ENCODE measurements around the gene ROBO1.

DNA sequence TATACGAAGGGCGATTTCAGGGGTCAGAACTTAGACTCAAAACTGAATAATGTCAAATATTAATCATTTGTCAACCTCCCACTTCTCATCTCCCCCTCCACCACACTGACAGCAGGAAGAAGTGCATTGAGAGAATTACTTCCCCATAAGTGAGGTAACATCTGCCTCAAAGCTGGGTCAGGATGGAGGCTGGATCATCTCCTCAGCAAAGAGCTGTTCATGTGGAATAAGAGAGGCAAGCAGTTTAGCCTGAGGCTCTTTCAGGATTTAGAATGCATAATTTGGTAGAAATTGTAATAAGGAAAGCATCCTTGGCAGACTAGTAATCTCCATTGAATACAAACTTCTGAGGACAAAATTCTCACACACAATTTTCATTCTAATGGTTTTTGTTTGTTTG, 512.1 kb downstream of the ROBO1 start:
- TF ChIP-seq, protein P1, sequence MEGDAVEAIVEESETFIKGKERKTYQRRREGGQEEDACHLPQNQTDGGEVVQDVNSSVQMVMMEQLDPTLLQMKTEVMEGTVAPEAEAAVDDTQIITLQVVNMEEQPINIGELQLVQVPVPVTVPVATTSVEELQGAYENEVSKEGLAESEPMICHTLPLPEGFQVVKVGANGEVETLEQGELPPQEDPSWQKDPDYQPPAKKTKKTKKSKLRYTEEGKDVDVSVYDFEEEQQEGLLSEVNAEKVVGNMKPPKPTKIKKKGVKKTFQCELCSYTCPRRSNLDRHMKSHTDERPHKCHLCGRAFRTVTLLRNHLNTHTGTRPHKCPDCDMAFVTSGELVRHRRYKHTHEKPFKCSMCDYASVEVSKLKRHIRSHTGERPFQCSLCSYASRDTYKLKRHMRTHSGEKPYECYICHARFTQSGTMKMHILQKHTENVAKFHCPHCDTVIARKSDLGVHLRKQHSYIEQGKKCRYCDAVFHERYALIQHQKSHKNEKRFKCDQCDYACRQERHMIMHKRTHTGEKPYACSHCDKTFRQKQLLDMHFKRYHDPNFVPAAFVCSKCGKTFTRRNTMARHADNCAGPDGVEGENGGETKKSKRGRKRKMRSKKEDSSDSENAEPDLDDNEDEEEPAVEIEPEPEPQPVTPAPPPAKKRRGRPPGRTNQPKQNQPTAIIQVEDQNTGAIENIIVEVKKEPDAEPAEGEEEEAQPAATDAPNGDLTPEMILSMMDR (IDR thresholded peaks at IDR 0.05) = no peak
- TF ChIP-seq POLR2A (IDR thresholded peaks at IDR 0.05) = no peak
